Mononuclear cell (primary cell): Measurements from ENCODE around the gene TMEM135. TPM values are rescaled to one million over a fixed set of nuclear protein-coding genes. Genes with fewer than 3 reads are reported as not detected.
"Not testable (repeated sequence)": the region's sequence is repeated elsewhere in the genome, so short reads cannot be mapped to it uniquely, and the experiment has no call there.

Experiments
- H3K27me3 ChIP-seq: 2 replicates; pipeline ENCODE4 v1.6.0; 2011; ENCODE audit warnings: low read length, control low read depth; ENCODE audit not compliant: insufficient read depth
- H3K4me1 ChIP-seq: 2 replicates; pipeline ENCODE4 v1.5.1; 2011; ENCODE audit warnings: mild to moderate bottlenecking, low read length, control low read depth; ENCODE audit not compliant: insufficient read depth
- H3K4me3 ChIP-seq: 2 replicates; pipeline ENCODE4 v1.5.1; 2011; ENCODE audit warnings: mild to moderate bottlenecking, low read length, moderate library complexity
- H3K9me3 ChIP-seq: 2 replicates; pipeline ENCODE4 v1.5.1; 2011; ENCODE audit warnings: low read depth, mild to moderate bottlenecking, control low read depth, low read length
- total RNA-seq: library from RNA; depleted of rRNA; stranded (reverse); fragments of >200 nt; gene quantifications from one replicate; pipeline ENCODE4 v1.2.3, GENCODE V29; 2012

TMEM135 gene
- total RNA-seq, 1 donor: 10.6 TPM

DNA sequence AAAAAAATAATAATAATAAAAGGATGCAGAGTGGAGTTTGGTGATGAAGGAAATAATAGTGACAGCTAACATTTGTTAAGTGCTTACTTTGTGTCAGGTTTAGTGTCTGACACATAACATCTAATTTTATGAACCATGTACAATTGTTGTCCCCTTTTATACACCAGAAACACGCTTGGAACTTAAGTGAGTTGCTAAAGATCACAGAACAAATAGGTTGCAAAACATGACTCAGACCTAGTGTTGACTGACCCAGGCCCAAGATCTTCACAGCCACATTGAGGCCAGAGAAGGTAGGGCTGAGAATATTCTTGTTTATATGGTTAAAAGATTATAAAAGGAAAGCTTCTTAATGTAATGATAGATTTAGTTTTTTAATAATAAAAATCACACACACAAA lies 25.6 kb upstream of the TMEM135 start:
- no peaks in the 10 kb centered on the region for H3K27me3 ChIP-seq
- H3K4me3 ChIP-seq: no peak overlapping the region
- H3K4me1 ChIP-seq: no peaks in the 10 kb centered on the region
- H3K9me3 ChIP-seq: no peaks in the 10 kb centered on the region

DNA sequence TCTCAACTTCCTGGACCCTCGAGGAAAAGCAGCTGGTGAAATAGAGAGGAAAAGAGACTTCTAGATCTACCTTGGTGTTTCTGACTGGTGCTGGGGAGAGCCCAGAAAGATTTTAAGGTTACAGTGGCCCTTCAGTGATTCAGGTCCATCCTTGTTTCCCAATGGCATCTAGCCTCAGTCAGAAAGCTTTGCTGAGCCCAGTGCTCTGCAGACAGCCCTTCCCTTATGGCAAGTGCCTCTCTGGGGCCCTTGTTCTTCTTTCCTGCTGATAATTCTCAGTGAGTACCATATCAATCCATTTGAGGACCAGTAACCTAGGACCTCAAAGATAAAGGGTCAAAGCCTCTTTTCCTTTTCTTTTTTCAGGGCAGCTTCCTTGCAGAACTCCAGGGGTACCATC lies 25.1 kb upstream of the TMEM135 start:
- Histone ChIP-seq H3K9me3 (no peaks in the 10 kb centered on the region), H3K27me3 (no peaks in the 10 kb centered on the region), H3K4me1 (no peaks in the 10 kb centered on the region), H3K4me3 (no peak overlapping the region)

DNA sequence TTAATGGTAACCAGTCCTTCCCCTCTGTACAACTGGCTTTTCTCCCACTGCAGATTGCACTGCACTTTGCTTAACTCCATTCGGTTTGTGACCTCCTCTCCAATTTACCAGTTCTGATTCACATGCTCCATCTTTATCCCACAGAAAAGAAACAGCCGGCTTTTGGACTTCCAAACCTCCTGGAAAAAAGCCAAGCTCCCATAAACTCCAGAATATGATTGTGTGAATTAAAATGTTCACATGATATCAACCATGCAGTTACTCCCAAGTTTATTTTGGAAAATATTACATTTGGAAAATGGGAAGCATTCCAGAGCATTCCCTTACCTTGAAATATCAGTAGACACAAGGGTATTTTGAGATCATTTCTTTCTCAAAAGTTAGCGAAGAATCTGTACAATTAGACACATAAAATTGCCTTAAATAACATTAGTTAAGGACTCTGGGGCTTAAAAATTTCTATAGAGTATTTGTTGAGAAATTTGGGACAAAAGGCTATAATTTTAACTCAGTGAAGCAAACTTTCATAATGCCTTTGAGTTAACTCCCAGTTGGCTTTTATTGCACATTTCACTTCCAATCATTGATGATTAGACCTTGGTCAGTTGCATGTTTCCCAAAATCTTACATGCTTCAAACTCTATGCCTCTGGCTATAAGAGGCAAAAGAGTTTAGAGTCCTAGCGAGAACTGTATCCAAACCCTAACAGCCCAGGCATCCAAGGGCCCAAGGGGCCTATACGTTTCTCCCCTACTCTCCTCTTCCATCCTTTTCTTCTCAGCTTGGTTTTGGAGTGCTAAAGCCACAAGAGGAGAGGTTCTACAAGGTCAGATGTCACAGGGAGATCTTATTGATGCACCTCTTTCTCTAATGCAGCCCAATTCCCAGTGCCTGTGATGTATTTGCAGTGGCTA lies 23.6 kb upstream of the TMEM135 start:
- Histone ChIP-seq H3K27me3 (no peaks in the 10 kb centered on the region), H3K4me3 (no peak overlapping the region), H3K4me1 (no peaks in the 10 kb centered on the region), H3K9me3 (no peaks in the 10 kb centered on the region)

DNA sequence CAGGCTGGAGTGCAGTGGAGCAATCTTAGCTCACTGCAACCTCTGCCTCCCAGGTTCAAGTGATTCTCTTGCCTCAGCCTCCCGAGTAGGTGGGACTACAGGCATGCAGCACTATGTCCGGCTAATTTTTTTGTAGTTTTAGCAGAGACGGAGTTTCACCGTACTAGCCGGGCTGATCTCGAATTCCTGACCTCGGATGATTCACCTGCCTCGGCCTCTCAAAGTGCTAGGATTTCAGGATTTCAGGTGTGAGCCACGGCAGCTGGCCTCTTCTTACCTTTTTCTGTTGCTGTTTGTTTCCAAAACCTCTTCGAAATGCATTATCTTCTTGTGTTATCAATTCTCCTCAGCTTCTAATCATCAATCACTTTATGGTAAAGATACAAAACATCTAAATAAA lies 22.1 kb upstream of the TMEM135 start:
- Histone ChIP-seq H3K4me1 (no peaks in the 10 kb centered on the region), H3K9me3 (no peaks in the 10 kb centered on the region), H3K4me3 (no peak overlapping the region), H3K27me3 (no peaks in the 10 kb centered on the region)

DNA sequence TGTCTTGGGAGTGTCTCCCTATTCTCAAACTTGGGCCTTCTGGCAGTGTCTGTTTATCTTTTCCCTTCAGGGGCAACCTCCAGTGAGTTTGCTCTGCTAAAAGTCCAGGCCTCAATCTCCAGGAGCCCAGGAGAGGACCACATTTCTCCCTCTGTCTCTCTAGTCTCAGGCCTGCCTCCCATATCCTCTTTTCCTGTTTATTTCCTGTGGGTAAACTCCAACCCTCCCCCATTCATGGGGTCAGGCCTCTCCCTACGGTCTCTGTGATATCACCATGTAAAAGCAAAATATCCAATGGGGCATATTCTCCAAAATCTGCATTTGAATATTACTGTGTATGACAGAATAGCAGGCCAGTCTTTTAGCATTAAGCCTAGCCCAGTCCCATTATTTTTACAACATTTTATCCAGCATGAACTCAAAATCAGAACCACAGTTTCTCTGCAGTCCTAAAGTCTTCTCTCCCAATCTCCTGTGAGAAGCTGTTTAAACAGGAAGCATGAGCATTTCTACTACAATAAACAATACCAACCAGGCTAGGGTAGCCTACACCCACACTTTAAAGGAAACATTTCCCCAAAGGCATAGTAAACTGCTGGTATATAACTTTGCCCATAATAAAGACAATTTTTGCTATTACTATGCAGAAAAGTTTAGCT lies 18.0 kb upstream of the TMEM135 start:
- H3K4me1 ChIP-seq: no peaks in the 10 kb centered on the region
- H3K9me3 ChIP-seq: no peaks in the 10 kb centered on the region
- H3K4me3 ChIP-seq: no peak overlapping the region
- H3K27me3 ChIP-seq: no peaks in the 10 kb centered on the region

DNA sequence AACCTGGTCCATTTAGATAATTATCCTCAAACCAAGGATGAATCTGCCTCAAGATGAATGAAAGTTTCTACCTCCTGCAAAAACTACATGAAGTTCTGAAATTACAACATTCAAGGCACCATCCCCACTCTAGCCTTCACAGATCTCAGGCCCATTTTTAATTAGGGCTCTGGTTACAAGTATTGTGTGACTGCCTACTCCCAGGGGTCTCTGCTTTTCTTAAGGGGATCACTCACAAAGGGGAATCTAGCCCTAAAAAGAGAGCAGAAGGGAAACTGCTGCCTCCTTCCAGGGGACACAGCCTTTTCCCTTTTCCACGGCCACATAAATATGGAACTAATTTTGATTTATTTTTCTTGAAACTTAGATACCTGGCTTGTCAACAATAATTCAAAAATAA lies 17.4 kb upstream of the TMEM135 start:
- Histone ChIP-seq H3K27me3 (no peaks in the 10 kb centered on the region), H3K4me1 (no peaks in the 10 kb centered on the region), H3K4me3 (no peak overlapping the region), H3K9me3 (no peaks in the 10 kb centered on the region)

DNA sequence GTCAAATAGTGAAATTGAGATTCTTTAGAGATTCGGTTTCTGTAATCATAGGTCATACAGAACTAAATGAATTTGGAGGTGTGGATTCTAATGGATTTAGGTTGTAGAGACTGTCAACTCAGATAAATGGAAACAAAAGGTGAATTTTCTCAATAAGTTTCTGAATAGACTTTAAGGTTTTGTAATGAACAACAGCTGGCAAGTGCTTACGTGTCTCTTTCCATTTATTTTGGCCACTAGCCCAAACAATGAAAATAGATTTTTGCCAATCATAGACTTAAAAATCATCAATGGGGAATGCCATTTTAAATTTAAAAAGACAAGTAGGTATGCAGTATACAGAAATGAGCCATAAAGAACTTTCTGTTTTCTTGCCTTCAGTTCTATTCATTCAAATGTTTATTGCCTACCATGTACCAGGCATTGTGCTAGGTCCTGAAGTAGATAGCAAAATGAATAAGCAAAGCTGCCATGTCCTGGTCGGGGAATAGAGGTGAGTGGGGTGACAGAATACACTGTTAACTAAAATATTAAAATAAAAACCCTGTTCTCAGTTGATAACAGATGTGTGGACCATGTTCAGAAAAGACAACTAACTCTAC lies 16.9 kb upstream of the TMEM135 start:
- Histone ChIP-seq H3K4me3 (no peak overlapping the region), H3K4me1 (no peaks in the 10 kb centered on the region), H3K9me3 (no peaks in the 10 kb centered on the region), H3K27me3 (no peaks in the 10 kb centered on the region)

DNA sequence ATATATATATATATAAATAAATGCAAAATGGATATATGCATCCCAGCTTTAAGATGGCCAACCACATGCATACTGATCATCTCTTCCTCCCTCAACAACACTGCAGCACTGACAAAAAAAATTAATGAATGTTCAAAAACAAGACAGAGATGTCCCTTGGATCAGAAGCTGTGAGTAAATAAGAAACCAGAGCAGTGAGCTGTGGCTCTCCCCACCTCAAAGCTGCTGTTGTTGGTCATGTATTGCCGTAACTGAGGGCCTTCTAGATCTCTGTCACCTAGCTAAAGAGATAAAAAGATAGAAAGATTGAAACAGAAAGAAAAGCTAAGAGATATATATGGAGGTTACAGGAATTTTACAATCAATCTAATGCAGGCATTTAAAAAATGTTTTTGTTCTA lies 15.5 kb upstream of the TMEM135 start:
- no peaks in the 10 kb centered on the region for H3K4me1 ChIP-seq
- no peaks in the 10 kb centered on the region for H3K27me3 ChIP-seq
- H3K9me3 ChIP-seq: no peaks in the 10 kb centered on the region
- H3K4me3 ChIP-seq: no peak overlapping the region

DNA sequence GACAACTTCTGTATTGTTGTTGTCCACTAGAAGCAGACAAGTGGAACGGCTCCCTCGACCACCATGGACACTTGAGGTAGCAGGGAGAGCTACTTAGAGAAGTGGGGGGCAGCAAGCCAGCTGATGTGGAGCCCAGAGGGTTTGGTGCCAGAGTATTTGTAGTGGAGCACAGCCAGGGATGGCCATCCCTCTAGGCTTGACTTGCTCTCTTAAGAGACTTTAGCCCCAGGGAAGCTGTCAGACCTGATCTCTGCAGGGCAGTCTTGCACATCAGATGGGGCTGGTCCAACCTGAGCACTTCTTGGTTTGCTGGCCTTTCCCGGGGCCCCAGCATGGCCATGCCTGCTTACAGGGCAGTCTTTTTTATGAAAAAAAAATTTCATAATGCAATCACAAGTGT lies 15.0 kb upstream of the TMEM135 start:
- no peaks in the 10 kb centered on the region for H3K27me3 ChIP-seq
- no peaks in the 10 kb centered on the region for H3K9me3 ChIP-seq
- H3K4me3 ChIP-seq: no peak overlapping the region
- no peaks in the 10 kb centered on the region for H3K4me1 ChIP-seq

DNA sequence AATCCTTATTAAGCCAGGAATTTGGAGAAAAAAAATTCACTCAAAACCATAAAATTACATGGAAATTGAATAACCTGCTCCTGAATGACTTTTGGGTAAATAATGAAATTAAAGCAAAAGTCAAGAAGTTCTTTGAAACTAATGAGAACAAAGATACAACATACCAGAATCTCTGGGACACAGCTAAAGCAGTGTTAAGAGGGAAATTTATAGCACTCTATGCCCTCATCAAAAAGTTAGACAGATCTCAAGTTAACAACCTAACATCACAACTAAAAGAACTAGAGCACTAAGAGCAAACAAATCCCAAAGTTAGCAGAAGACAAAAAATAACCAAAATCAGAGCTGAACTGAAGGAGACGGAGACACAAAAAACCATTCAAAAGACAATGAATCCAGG lies 11.3 kb upstream of the TMEM135 start:
- H3K9me3 ChIP-seq, H3K4me3 ChIP-seq: not testable (repeated sequence)

DNA sequence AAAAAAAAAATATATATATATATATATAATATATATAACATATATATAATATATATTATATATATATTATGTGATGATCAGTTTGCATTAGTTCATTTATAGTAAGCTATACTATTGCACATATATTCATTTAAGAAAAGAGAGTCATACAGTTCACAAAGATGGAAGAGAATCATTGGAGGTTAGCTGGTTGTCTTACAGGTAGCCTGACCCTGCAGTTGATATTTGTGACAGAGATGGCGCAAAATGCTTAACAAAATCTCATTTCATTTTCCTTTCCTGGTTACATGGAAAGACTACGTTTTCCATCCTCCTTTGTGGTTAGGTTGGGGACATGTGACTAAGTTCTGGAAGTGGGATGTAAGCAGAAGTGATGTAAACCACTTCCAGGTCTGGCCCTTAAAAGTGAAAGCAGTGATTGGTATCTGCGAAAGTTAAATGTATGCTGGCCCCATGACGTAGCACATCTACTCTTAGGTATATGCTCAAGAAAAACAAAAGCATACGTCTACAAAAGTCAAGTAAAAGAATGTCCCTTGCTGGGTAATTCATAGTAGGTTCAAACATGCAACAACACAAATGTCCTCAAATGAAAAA lies 7.2 kb upstream of the TMEM135 start:
- no peaks in the 10 kb centered on the region for H3K27me3 ChIP-seq
- H3K4me1 ChIP-seq: no peaks in the 10 kb centered on the region
- no peaks in the 10 kb centered on the region for H3K9me3 ChIP-seq
- no peak overlapping the region for H3K4me3 ChIP-seq

More for the DNA sequence above, 11.3 kb upstream of the TMEM135 start:
- H3K4me1 ChIP-seq, H3K27me3 ChIP-seq: not testable (repeated sequence)

DNA sequence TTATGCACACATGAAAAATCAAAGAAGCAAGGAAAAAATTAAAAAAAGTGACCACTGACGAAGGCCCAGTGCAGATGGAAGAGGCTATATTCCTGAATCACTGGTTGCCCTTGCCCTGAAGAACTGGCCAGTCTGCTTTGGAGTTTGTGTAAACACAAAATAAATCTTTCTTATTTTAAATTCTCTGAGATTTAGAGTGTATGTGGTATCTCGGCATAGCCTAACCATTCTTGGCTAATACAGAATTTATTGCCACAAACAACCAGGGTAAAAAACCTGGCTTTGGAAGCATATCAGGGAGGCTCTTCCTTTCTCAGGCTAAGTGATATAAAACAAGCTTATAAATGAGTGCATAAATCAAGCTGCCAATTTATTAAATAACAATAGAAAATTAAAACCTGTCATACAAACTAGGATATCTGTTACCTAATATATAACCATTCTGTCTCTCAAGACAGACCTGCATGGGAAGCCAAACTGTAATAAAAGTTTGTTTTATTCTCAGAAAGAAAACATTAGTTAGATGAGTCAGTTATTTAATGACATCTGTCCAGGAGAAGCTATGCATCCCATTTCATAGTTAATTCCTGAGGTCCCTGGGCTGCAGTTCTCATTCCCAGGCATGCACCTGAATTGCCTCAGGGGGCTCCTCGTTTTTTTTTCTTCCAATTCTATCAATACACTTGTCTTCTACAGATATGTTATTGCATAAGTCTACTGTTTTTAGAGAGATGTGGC lies 6.1 kb upstream of the TMEM135 start:
- Histone ChIP-seq H3K27me3 (no peaks in the 10 kb centered on the region), H3K4me1 (peaks cover 7% of the 10 kb centered on the region), H3K4me3 (no peak overlapping the region), H3K9me3 (no peaks in the 10 kb centered on the region)

DNA sequence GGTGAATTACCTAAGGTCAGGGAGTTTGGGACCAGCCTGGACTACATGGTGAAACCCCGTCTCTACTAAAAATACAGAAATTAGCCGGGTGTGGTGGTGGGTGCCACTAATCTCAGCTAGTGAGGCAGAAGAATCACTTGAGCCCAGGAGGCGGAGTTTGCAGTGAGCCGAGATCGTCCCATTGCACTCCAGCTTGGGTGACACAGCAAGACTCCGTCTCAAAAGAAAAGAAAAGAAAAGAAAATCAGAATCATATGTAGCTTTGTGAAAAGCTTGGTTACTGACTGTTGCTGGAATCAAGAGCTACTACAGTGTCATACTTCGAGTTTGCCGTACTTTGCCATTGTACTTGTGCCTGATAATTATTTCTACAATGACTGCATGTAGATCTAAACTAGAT lies 4.2 kb upstream of the TMEM135 start:
- Histone ChIP-seq H3K9me3 (no peaks in the 10 kb centered on the region), H3K4me3 (no peak overlapping the region), H3K27me3 (no peaks in the 10 kb centered on the region), H3K4me1 (peaks cover 20% of the 10 kb centered on the region)

DNA sequence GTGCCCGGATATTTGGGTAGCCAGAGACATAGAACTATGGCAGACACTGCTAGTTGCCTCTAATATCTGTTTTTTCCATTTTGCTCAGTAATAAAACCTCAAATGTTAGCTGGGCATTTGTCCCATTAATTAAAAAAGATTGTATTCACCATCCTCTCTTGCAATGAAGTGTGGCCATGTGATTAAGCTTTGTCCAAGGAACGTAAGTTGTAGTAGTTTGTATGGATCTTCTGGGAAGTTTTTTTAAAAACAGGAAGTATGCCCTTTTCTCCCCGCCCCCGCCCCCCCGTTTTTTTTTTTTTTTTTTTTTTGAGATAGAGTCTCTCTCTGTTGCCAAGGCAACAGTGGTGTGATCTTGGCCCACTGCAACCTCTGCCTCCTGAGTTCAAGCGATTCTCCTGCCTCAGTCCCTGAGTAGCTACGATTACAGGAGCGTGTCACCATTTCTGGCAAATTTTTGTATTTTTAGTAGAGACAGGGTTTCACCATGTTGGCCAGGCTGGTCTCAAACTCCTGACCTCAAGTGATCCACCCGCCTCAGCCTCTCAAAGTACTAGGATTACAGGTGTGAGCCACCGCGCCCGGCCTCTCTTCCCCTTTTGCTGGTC lies 1.7 kb upstream of the TMEM135 start:
- H3K27me3 ChIP-seq: no peaks in the 10 kb centered on the region
- peaks cover 22% of the 10 kb centered on the region for H3K4me1 ChIP-seq
- H3K4me3 ChIP-seq: no peak overlapping the region
- no peaks in the 10 kb centered on the region for H3K9me3 ChIP-seq
